ENCODE results near the gene CAMTA1. TPM values are rescaled to one million over a fixed set of nuclear protein-coding genes. Genes with fewer than 3 reads are reported as not detected.
"Not testable (repeated sequence)": the region's sequence is repeated elsewhere in the genome, so short reads cannot be mapped to it uniquely, and the experiment has no call there.

The CAMTA1 gene
- total RNA-seq, 3 donors from 2014 or later: 73.4 to 114 (median 82.6) TPM

GRCh38 chr1:7785108-7785507 is 999.9 kb downstream of the CAMTA1 start:
- DNase-seq: no peak
- TF ChIP-seq, protein P1, sequence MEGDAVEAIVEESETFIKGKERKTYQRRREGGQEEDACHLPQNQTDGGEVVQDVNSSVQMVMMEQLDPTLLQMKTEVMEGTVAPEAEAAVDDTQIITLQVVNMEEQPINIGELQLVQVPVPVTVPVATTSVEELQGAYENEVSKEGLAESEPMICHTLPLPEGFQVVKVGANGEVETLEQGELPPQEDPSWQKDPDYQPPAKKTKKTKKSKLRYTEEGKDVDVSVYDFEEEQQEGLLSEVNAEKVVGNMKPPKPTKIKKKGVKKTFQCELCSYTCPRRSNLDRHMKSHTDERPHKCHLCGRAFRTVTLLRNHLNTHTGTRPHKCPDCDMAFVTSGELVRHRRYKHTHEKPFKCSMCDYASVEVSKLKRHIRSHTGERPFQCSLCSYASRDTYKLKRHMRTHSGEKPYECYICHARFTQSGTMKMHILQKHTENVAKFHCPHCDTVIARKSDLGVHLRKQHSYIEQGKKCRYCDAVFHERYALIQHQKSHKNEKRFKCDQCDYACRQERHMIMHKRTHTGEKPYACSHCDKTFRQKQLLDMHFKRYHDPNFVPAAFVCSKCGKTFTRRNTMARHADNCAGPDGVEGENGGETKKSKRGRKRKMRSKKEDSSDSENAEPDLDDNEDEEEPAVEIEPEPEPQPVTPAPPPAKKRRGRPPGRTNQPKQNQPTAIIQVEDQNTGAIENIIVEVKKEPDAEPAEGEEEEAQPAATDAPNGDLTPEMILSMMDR (IDR thresholded peaks at IDR 0.05): no peak
- Histone ChIP-seq H3K36me3 (ENCODE audit: low read depth) (no peaks in the 10 kb centered on the region), H3K4me3 (no peak overlapping the region), H3K9me3 (peaks cover 4% of the 10 kb centered on the region), H3K4me1 (ENCODE audit: low read depth) (no peaks in the 10 kb centered on the region)
- intact Hi-C loops (cut with DNase I, micrococcal nuclease): no loop called here
- ATAC-seq: no peak

GRCh38 chr1:7786795-7787194 is 1001.5 kb downstream of the CAMTA1 start:
- DNase-seq (no peak), ATAC-seq (no peak)
- intact Hi-C loops (cut with DNase I, micrococcal nuclease): no loop called here
- H3K36me3 ChIP-seq (ENCODE audit: low read depth): no peaks in the 10 kb centered on the region
- TF ChIP-seq, protein P1 (IDR thresholded peaks at IDR 0.05): no peak
- H3K4me3 ChIP-seq: no peak overlapping the region
- H3K9me3 ChIP-seq: peaks cover 15% of the 10 kb centered on the region
- no peaks in the 10 kb centered on the region for H3K4me1 ChIP-seq (ENCODE audit: low read depth)

- Histone ChIP-seq H3K4me1 (ENCODE audit: low read depth) (no peaks in the 10 kb centered on the region), H3K9me3 (peaks cover 15% of the 10 kb centered on the region), H3K36me3 (ENCODE audit: low read depth) (no peaks in the 10 kb centered on the region), H3K4me3 (no peak overlapping the region)
- ATAC-seq (no peak), DNase-seq (no peak)
- intact Hi-C loops (cut with DNase I, micrococcal nuclease): no loop called here
- TF ChIP-seq, protein P1 (IDR thresholded peaks at IDR 0.05): no peak
Measured at GRCh38 chr1:7789828-7790227, 1004.6 kb downstream of the CAMTA1 start.

GRCh38 chr1:7791027-7791426 is 1005.8 kb downstream of the CAMTA1 start:
- H3K4me1 ChIP-seq (ENCODE audit: low read depth); H3K4me3 ChIP-seq; ATAC-seq; H3K36me3 ChIP-seq (ENCODE audit: low read depth); intact Hi-C loops (cut with DNase I, micrococcal nuclease); DNase-seq: not testable (repeated sequence)
- H3K9me3 ChIP-seq: peaks cover 15% of the 10 kb centered on the region

GRCh38 chr1:7795406-7795805 is 1010.2 kb downstream of the CAMTA1 start:
- DNase-seq: no peak
- TF ChIP-seq, protein P1 (IDR thresholded peaks at IDR 0.05): no peak
- no peaks in the 10 kb centered on the region for H3K4me1 ChIP-seq (ENCODE audit: low read depth)
- no peaks in the 10 kb centered on the region for H3K36me3 ChIP-seq (ENCODE audit: low read depth)
- no peak overlapping the region for H3K4me3 ChIP-seq
- intact Hi-C loops (cut with DNase I, micrococcal nuclease): no loop called here
- ATAC-seq: no peak
- H3K9me3 ChIP-seq: peaks cover 11% of the 10 kb centered on the region

GRCh38 chr1:7805460-7805859 is 1020.2 kb downstream of the CAMTA1 start:
- H3K4me1 ChIP-seq (ENCODE audit: low read depth): no peaks in the 10 kb centered on the region
- ATAC-seq: no peak
- DNase-seq: no peak
- intact Hi-C loops (cut with DNase I, micrococcal nuclease): no loop called here
- H3K36me3 ChIP-seq (ENCODE audit: low read depth): no peaks in the 10 kb centered on the region
- no peaks in the 10 kb centered on the region for H3K9me3 ChIP-seq
- H3K4me3 ChIP-seq: no peak overlapping the region
- TF ChIP-seq, protein P1 (IDR thresholded peaks at IDR 0.05): no peak

Data from mucosa of descending colon (tissue), 3 donors.